NT2/D1 (cell line): ENCODE measurements around the gene C3orf22.

Experiments used
- YY1 ChIP-seq: IDR thresholded peaks from 2 replicates; pipeline ENCODE4 v1.6.1; 2011; ENCODE audit not compliant: insufficient read length, insufficient read depth
- ZNF274 ChIP-seq: IDR thresholded peaks from 2 replicates; pipeline ENCODE4 v1.6.1; 2011; ENCODE audit warnings: mild to moderate bottlenecking, low read depth, low read length

GRCh38 chr3:126515066-126515706 lies 43.5 kb downstream of the C3orf22 start:
- no peak for TF ChIP-seq YY1
- TF ChIP-seq ZNF274: no peak
